Kidney tubule cell (primary cell): ENCODE measurements around the gene GPM6B.
A peak's percentile ranks its signal among the peaks of the same experiment; 100 is the strongest.
"Not testable (repeated sequence)": the region's sequence is repeated elsewhere in the genome, so short reads cannot be mapped to it uniquely, and the experiment has no call there.

Experiments
- DNase-seq: peaks from one replicate; pipeline ENCODE4 v3.0.0-alpha.2; 2018; ENCODE audit warnings: low spot score

The GPM6B gene

GRCh38 chrX:13764281-13764680 is 52.6 kb downstream of the GPM6B start:
- DNase-seq = no peak

DNA sequence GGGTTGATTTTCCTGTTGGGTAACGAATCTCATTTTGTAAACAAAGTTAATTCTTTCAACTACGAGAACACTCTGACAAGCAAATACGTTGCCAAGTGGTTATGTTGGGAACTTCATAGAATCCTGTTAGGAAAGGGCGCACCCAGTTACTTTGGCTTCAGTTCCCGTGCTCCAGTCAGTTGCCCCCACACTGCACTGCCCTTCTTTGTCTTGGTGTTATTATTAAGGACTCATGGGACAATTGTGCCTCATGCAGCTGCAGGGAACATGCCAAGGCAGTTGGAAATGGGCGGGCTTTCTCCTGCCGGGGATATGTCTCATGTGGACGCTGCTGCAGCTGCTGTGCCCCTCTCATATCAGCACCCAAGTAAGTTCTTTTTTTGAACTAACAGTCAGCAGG is 53.4 kb downstream of the GPM6B start:
- no peak for DNase-seq

DNA sequence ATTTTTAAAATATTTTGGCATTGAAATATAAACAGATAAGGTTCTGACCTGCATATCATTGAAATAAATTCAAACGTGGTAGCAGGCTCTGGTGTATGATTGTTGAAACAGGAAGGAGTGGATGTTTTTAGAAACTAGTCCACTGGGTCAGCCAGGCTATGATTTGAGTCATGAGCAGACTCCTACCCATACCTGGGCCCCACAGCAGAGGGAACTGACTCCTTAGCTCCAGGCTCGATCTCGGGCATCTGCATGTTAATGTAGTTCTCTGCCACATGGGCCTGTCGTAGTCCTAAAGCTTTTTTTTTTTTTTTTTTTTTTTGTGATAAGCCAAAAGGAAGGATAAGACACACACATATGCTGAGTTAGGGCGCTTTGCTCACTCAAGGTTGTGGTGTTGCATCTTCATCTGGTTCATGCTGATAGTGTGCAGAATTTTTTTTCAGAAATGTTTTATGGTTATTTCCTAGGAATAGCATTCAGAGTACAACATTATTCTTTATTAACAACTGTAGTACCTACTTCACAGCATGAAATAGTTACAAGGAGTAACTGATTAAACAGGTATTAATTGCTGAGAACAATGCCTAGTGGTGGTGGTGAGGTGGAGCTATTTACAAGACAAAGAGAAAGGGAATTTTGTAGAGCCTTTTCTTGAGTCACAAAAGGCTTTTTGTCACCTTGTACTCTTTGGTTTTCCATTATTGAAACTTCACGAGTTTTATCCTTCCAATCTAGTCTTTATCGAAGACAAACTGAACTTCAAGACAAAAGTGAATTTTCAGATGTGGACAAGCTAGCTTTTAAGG is 55.1 kb downstream of the GPM6B start:
- DNase-seq = peak; percentile 14

DNA sequence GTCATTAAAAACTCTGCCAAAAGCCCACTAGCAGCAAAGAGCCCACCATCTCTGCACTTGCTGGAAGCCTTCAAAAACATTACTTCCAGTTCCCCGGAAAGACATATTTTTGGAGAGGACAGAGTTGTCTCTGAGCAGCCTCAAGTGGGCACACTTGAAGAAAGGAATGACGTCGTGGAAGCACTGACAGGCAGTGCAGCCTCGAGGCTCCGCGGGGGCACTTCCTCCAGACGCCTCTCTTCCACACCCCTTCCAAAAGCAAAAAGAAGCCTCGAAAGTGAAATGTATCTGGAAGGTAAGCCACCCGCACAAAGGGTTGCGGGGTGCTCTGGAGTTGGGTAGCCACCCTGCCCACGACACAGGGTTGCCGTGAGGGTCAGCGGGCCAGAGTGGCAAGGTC is 56.5 kb downstream of the GPM6B start:
- DNase-seq = no peak

DNA sequence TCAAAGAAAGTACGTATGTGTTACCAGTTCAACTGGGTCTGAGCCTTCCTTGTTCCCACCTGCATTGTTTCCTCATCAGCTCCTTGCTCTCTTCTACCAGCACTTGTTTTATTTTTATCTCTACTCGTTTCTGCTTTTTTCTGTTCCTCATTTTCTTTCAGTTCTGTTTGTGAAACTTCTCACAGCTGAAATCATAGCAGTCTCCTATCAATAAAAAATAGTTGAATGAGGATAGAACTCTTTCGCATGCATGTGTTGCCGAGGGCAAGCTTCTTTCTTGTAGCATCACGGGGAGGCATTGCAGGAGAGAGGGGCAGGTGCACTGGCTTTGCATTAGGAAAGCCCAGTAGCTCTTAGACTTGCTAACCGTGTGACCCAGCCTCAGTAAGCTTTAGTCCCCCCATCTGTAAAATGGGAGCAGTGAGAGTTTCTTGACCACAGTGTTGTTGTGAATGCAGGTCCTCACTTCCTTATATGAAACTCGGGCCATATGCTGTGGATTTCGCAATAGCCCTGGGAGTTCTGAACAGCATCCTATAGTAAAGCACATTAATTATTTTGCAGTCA is 57.7 kb downstream of the GPM6B start:
- no peak for DNase-seq

DNA sequence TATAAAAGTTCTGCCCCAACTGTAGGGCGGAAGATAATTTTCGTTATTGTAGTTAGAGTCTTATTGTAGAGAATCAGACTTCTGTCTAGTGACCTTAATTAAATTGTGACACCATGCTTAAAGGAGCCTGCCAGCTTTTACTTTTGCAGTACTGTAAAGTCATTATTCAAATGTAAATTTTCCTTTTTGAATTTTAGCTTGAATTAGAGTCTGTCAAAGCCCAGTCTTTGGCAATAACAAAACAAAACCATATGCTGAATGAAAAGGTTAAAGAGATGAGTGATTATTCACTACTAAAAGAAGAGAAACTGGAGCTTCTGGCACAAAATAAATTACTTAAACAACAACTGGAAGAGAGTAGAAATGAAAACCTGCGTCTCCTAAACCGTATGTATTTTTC is 60.5 kb downstream of the GPM6B start:
- no peak for DNase-seq

GRCh38 chrX:13755254-13755653 is 61.6 kb downstream of the GPM6B start:
- no peak for DNase-seq

GRCh38 chrX:13754765-13755164 is 62.1 kb downstream of the GPM6B start:
- DNase-seq = no peak

- no peak for DNase-seq
Observed at GRCh38 chrX:13752646-13753045, 64.2 kb downstream of the GPM6B start.

- peak; percentile 54 for DNase-seq
Observed at GRCh38 chrX:13752141-13752540, 64.8 kb downstream of the GPM6B start.

- no peak for DNase-seq
Observed at GRCh38 chrX:13750812-13751211, 66.1 kb downstream of the GPM6B start.

DNA sequence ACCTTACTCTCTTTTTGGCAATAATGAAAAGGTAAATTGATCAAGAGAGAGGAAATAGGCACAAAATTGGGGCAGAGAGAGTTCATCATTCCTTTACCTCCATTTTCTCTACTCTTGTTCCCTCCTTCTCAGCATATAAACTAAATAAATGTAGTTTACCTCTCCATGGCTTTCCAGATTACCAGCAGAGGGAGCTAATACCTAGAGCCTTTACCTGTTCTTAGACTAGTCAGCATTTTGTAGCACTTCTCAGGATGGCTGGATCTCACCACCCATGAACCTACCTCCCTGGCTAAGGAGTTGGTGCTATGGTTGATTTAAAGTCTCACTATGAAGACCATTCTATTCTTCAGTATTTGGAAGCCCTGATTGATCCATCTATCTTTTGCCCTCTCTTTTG is 66.7 kb downstream of the GPM6B start:
- peak; percentile 68 for DNase-seq

DNA sequence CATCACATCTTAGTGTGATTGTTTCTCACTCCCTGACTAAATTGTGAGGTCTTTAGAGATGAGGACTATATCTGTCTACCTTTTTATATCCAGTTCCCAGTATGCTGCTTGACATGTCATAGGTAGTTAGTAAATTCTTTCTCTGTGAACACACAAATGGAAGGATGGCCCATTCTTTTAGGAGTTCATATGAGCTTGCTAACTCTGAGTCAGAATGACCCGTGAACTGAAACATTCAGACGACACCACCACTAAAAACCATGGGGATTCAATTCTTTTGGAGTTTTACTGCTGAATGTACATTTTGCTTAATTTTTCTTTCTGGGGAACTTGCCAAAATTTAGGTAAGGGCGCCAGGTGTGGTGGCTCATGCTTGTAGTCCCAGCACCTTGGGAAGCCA is 68.4 kb downstream of the GPM6B start:
- DNase-seq = peak; percentile 45

- peak; percentile 51 for DNase-seq
Observed at GRCh38 chrX:13747836-13748235, 69.1 kb downstream of the GPM6B start.

GRCh38 chrX:13742397-13743176 is 74.3 kb downstream of the GPM6B start:
- DNase-seq = peak; percentile 39

- no peak for DNase-seq
Observed at GRCh38 chrX:13741695-13742094, 75.2 kb downstream of the GPM6B start.

DNA sequence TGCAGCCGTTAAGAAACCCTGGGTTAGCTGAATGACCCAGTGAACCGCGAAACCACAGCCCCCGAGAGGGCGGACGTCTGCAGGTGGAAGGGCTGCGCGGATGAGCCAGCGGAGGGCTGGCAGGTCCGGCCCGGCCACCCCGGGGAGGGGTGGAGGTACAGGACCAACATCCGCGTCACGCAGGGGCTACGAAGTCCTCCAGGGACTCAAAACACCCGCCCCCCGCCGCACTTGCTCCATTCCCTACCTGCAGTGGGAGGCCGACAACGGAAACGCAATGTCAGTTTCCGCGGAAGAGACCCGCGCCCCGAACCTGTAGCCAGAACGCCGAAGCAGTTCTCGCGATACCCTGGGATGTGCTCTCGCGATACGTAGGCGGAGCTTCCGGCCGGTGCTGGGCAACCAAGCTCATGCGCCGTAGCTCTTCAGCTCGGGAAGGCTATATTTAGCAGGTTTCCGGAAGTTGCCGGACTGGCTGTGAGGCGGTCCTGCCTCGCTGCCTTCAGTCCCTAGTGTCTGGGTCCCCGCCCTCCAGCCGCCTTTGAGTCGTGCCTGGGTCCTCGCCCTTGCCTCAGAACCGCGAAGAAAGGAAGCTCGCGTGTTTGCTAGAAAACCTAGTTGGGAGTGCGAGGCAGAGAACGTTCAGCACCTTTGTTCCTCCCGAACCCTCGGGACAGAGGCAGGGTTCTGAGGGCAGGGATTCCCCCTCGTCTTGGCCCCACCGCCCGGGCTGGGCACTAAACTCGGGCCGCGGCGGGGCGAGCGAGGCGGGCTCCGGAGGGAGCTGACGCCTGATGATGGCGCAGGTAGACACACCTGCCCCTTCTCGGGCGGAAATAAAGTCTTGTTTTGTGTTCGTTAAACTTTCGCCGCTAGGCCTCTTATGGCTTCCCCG is 82.4 kb downstream of the GPM6B start, which contains the start of the genes OFD1 and TRAPPC2:
TSS of gene OFD1 (plus strand) at position 471 of the 895 bp plus-strand sequence. CDS start at position 795, 324 bp downstream.
TSS of gene TRAPPC2 (minus strand) at position 343 of the 895 bp plus-strand sequence. CDS start 14,657 bp downstream, outside the sequence.
- peak; percentile 98 for DNase-seq

DNA sequence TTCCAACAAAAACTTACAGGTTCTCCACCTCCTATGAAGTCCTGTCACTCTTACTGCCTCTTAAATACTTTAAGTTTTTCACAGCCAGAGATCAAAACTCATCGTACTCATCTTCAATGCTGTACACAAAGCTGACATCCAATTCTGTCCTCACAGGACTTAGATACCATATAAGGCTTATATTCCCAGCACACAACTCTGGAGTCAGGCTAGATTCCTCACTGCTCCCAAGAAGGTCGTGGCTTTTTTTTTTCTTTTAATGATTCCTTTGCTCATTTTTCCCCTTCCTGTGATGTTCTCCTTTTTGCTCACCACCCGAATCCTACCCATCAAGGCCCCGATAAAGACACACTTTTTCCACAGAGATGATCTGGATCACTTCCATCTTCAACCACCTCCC is 83.4 kb downstream of the GPM6B start:
- DNase-seq = no peak

GRCh38 chrX:13732246-13733067 is 84.4 kb downstream of the GPM6B start:
- DNase-seq = peak; percentile 52

GRCh38 chrX:13730523-13730922 is 86.4 kb downstream of the GPM6B start:
- DNase-seq = not testable (repeated sequence)

GRCh38 chrX:13726583-13726982 is 90.3 kb downstream of the GPM6B start:
- not testable (repeated sequence) for DNase-seq
